ENCODE measurements around the gene HOXA13.
A peak's percentile ranks its signal among the peaks of the same experiment; 100 is the strongest.

The HOXA13 gene

DNA sequence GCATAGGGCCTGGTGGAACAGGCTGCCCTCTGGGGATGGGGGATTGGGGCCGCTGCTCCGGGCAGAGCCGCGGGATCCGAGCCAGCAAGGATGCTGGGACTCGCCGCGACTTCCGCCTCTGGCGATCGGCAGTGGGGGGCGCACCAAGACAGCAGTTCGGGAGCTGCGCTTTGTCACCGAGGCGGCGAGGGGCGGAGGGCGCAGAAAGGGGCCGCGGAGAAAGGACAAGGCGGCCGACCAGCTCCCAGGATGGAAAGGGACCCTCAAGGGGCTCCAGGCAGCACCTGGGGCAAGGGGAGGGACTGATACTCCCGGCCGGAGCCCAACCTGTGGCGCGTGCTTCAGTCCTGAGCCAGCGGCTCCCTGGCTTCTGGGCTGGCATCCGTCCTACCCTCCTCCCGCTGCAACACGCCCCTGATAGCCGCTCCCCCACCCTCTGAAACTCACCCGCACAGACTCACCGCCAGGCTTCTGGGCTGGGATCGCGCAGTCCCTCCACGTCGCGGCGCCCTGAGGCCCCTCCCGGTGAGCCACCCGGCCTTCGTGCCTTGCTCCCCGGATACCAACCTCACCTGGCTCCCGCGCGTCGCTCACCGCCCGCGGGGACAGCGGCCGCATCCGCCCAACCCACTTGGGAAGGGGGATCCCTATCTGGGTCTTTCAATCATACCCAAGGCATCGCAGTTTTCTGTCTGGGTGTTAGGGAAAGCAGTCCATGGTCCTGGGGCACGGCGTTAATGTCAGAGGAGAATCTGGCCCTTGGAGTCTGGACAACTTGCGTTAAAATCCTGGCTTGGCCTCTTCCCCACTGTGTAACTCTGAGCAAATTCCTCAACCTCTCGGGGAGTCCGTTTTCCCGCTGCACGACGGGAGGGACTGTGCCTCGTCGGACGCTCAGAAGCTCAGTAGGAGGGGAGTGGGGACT is 35.8 kb upstream of the HOXA13 start:
- DNase-seq = peak; percentile 56

DNA sequence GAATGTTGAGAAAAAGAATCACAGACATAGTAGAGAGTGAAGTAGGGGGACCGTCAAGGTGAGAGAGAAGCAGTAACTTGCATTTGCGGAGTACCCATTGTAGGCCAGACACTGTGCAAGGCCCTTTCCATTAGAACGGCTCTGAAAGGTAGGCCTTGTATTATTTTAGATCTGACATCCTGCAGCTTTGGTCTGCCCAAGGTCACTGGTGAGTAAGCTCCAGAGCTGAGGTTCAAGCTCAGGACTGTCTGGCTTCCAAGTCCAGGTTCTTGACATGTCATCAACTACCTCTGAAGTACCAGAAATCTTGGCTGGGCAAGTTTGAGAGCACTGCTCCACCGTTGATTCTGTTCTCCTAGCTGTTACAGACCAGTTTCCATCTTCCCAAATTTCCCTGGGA is 29.6 kb upstream of the HOXA13 start:
- DNase-seq = no peak

DNA sequence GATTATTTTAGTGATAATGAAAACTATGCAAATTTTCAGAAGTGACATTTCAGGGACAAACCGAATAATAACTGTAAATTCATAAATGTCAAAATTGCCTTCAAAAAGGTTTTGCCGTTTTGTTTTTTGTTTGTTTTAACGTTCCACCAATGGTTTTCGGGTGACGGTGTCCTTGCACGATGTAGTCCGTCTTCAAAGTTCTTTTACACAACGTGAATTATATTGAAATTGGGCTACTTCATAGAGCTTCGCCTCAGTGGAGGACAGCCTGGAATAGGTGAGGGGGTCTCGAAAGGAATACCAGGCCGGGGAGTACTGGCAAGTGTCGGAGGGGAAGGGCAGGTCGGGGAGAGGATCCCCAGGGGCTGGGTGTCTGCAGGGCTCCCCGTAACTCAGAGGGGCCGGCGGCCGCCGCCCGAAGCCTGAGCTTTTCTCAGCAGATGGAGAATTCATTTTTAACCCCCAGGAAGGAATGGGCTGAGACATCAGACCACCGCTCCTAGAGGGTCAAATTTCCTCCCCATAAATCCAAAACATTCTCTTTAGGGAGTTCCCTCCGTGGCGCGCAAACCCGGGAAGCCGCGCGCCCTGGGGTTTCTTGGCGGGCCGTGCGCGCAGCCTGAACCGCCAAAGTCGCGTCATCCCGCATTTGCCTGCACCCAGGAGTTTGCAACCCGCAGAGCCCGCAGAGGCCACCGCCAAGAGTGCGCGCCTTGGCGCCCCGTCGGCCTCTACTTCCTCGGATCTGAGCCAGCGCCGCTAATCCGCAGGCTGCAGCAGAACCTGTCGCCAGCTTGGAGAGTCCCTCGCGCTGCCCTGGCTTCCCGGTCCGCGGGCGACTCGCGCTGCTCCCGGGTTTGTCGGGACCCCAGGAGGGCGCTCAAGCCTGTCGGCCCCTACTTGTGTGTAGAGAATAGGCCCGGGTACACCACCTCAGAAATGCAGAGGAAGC is 25.4 kb upstream of the HOXA13 start:
- DNase-seq = no peak

DNA sequence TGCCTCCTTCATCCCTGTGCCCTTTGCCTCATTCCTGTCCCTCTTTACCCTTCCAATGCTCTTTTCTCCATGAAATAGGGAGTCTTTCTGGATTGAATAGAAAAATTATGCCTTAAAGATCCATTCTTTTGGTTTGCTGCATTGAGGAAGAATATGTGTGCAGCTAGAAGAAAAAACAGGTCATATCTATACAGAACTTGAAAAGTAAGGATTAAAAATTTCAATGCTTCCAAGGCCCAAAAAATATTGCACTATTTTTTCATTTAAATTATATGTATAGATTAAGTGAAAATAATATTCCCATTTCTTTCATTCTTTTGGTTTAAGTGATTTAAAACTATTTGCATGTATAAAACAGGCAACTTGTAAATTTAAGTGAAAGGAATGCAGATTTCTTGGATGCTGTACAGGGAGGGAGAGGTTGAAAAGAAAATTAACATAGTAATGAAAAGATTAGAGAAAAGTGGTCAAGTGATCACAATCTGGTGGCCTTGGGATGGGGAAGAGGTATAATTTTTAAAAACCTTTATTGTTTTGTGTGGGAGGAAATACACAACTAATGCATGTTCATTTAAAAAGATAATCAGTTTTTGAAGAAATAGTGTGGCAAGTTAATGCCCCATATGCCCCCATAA is 24.2 kb upstream of the HOXA13 start:
- DNase-seq = no peak

DNA sequence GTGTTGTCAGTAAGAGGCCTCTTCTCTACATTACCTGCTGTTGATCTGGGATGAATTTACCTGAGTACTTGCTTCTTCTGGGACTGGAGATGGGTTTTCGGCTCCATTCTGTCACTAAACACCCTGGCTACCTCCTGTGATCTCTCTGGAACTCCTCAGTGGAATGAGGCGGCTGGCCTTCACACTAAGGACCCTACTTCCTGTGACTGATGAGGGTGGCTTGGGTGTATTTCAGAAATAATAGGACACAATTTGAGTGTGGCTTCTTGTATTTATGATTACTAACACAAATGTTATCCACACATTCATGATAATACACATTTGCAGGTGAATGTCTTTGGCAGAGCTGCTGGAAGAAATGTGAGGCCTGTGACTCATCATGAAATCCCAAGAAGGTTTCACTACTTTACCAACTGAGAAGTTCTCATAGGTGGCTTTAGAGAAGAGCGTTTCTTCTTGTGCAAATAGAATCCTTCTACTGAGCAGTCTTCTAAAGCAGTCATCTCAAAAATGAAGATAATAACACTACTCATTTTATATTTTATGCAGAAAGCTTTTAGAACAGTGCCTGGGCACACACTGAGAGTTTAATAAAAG is 21.4 kb upstream of the HOXA13 start:
- DNase-seq = no peak

DNA sequence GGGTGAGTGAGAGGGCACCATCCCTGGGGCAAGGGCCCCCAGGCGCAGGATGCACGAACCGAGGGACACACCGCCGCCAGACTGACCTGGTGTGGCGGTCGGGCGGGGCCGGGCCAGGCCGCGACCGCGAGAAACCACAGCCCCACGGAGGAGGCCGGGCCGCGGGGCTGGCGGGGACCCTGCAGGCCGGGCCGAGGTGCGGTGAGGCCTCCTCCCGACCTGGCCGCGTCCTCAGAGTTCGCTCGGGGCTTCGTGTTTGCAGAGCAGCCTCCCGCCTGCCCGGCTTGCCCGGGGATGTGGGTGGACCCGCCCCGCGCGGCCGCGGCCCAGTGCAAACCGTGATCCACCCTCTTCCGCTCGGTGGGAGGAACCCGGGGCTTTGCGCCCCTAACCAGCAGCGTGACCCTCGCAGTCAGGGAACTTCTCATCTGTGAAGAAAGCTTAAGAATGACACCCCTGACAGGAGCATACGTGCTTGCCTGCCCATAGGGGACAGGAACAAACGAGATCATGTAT is 20.6 kb upstream of the HOXA13 start:
- no peak for DNase-seq

DNA sequence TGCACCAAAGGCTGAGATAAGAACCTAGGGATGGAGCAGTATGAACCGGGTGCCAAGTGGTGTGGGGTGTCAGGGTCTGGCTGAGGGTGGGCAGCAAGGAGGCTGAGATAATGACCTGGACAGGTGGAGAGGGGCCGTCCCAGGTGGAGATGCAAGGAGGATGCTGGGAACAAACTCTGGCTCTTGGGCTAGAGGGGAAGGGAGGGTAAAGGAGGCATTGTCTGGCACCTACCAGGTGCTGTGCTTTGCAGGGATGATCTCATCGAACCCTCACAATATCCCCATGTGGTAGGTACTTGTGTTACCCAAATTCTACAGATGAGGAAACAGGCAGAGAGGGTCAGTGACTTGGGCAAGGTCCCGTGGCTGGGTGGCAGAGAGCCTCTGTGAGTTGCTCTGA is 19.9 kb upstream of the HOXA13 start:
- no peak for DNase-seq

DNA sequence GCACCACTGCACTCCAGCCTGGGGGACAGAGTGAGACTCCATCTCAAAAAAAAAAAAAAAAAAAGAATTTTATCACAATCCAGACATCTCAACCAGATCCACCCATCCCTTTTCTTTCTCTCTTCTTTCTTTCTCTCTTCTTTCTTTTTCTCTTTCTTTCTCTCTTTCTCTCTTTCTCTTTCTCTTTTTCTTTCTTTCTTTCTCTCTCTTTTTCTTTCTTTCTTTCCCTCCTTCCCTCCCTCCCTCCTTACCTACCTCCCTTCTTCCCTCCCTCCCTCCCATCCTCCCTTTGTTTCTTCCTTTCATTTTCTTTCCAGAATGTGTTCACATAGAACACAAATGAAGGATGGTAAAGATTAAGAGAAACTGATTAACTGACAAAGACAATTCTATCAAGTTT is 18.1 kb upstream of the HOXA13 start:
- no peak for DNase-seq

DNA sequence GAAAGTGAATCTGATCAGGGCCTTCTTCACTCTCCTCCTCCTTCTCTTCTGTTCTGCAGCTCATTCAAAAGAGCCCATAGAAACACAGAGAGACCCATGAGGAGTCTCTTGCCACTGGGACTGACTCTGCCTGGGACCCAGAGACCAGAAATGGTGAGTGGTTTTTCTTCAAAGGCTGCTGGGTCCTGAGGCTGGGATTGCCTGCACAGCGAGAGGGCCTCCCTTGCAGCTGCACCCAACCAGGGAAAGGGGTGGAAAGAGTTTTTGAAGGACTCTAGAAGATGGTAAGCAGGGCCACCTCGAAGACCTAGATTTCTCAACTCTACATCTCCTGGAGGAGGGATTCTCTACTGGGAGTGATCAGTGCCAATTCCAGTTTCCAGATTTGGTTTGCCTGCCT is 15.5 kb upstream of the HOXA13 start:
- no peak for DNase-seq

DNA sequence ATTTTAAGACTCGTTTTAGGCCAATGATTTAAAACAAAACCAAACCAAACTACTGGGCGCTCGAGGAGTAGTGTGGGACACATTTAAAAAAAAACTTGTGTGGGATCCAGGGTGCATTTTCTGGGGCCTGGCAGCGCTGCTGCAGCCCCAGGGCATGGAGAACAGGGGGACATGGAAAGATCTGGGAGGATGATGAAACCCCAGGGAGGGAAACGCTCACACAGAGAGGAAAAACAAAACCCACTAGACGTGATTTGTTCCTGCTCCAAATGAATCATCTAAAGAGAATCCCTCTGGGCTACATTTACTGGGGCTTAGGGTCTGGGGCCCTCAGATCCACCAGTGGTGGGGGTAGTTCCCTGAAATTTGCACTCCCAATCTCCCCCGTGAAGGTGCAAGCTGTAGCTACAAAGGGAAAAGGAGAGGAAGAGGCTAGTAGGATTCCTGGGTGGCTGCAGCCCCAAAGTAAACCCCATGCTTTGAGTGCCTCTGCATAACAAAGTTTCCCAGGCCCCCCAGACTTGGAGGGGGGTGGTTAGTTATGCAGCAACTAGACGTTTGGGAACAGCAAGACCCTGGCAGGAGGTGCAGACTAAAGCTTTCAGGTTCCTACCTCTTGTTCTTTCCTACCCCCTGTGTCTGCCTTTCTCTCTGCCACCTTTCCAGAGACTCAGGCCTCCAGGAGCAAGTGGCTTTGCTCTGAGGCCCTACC is 14.5 kb upstream of the HOXA13 start:
- DNase-seq = no peak

DNA sequence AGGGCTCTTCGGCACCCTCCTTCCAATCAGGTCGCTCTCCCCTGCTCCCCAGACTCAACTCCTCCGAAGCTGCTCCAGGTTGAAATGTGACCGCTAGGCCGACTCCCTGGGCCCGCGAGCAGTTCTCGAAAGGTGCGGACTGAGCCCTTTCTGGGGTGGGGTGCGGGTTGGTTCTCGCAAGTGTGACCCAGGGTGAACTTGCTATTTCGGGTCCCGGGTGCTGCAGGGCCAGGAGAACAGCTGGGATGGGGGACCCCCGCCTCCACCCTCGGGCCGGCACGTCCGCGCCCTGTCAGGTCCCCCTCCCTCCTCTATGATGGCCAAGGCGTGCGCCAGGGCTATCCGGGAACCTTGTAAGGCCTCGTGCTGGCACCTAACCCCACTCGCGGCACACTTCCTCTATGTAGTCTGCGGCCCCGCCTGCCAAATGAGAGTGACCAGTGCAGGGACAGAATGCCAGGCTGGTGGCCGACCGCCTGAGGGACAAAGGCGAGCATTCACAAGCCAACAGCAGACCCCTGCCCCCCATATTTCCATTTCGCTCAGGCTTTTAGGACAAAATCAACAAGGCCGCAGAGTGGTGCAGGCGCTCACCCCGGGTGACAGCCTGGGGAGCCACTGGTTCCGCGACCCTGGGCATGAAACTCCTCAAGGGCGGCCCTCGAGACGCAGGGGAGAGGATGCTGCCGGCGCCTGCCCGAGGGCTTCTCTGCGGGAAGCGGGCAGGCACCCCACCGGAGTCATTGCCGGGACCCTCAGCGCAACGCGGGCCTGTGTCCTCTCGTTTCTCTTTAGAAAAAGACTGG is 13.7 kb upstream of the HOXA13 start:
- no peak for DNase-seq

DNA sequence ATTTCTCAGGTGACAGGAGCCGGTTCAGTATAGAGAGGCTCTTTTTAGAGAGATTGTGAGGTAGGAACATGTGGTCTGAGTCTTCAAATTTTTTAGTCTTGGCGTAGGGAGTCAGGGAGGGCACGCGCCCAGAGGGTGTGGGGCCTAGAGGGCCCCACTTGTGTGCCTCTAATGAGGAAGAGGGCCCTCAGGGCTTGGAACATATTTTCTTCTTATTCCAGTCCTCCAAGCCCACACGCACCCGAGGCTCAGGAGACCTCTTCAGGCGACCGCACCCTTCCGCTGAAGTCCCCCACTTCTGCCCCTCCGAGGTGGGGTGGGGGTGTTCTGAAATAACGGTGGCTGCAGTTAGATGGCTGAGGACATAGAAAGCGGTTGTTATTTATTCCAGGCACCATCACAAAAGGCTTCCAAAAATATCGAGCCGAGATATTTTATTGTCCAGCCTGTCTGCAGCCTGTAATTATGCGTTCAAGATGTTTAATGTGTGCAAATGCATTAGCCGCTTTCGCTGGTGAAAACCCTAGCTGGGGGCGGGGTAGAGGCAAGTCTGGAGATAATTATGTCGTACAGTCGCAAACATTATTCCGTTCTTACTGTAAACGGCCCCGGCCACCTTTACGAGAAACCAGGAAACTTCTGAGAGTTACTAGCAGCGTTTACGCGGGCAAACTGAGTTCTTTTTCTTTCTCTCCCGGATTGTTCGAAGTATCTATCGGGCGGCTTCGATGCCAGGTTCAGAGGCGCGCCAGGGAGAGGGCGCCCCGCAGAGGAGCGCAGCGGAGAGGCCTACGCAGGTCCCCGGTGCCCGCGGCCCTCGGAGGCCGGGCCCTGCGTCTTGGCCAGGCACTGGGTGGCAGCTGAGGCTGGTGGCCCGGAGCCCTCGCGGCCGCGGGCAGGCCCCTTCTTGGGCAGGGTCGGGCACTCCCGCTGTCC is 12.9 kb upstream of the HOXA13 start:
- DNase-seq = no peak

DNA sequence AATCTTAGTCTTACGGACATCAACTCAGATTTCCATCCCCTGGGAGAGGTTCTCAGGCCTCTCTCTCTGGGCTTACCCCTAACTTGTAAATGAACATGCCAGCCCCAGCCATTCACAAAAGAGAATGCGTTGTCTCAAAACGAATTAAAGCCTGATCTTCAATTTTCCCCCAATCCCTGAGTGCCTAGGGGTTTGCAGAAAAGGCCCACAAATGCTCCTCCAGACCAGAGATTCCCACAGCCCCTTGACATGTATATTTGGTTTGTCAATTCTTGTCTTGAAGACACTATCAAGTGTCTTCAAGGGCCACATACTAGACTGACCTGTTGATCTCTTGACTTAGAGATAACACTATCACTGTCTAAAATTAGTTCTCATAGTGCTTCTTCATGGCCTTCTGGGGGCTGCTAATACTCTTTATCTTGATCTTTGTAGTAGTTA is 11.9 kb upstream of the HOXA13 start:
- DNase-seq = no peak

DNA sequence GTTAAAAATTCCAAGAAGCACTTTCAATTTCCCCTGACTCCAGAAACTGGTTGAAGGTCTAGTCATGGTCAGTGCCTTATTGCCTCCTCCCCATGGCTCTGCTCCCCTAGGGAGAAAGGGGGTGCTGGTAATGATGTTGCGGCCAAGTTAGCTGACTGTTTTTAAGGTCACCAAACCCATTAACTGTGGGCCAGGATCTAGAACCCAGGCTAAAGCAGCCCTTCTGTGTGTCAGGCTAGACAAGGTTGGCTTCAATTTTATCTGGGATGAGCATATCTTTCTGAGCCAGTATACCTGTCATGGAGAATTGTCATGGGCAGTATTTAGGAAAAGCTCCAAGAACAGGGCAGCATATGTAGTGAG is 11.2 kb upstream of the HOXA13 start:
- DNase-seq = no peak

DNA sequence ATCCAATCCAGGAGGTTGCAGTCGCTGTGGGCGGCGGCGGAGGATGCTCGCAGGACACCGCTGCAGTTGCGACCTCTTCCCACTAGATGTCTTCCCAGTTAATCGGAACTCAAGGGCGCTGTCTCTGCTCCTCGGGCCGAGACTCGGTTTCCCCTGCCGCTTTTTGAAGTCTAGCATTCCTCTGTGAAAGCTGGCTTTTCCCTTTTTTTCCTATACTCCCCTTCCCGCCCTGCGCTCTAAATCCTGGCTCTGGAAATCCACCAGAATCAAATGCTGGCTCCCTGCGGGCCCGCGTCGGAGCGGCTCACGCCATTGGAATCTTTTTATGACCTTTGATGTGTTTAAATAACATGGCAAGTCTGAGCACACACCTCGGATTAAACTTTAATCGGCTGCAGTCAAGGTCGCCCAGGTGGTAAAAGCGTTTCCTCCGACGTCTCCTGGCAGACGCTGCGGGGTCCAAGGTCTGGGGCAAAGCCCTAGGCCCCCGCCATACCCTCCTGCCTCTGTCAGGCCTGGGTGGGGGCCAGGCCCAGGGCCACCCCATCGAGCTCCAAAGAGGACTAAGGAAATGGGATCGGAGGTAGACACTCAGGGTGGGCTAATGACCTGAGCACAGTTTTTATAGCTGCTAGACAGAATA is 10.7 kb upstream of the HOXA13 start:
- no peak for DNase-seq

DNA sequence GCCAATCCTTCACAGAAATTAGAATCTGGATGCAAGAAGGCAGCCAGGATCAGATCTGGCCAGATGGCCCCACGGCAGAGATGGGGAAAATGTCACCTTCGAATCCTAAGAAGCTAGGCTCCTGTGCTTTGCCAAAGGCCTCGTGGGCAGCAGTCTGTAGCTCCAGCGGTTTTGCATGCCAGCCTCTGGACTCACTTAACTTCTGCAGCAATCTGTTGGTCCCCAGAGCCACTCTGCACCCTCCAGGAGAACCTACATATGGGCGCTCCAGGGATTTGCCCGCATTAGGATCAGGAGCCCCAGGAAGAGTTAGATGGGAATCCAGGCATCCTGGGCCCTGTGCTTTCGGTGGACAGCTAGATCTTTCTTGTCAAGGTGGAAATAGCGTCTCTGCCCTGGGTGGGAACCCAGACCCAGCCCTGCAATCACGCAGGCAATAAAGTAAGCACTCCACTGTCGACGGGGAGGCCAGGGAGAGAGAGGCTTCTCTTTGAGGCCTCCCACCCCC is 10.1 kb upstream of the HOXA13 start:
- DNase-seq = no peak

DNA sequence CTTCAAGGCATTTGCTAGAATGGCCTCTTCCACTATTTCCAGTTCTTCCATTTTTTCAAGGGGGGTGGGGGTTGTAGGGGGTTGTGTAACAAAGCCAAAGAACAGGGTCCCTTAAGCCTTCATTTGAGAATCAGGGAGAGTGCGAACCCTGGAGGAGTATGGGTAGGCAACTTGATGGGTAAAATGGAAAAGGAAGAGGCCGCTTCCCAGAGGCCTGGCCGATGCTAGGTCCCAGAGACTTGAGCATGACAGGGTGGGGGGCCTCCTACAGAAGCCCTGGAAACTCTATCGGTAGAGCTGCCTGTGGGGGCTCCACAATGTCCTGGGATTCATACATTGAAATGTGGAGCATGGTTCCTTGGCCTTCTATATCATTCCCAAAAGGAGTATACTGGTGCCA is 9.1 kb upstream of the HOXA13 start:
- no peak for DNase-seq

DNA sequence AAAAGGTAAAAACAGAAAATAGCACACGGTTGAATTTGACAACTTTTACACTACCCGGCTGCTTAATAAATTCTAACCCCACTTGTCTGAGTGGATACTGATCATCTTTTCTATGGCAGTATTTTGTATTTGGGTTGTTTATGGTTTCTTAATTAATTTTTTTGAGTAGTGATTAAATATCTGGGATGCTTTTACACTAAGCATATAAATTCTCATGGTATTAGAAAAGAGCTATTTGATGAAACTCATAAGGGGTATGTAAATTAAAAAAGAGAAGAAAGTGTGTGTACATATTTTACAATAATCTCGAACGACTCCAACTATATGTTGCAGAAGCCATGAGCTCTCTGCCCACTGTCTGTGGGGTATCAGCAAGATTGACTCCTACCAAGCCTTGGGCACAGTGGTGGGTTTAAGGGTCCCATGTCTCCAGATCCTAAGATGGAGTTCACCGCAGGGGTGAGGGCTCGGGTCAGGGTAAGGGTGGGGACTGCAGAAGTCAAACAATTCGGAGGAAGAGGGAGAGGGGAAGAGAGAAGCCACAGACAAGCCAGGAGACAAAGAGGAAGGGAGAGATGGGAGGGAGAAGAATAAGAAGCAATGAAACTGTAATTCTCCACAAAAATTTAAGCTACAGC is 7.6 kb upstream of the HOXA13 start:
- no peak for DNase-seq
